Measurements from ENCODE around the gene MAPK11.

- TF ChIP-seq POLR2AphosphoS5 (IDR thresholded peaks at IDR 0.05; ENCODE audit: low read depth, low read length) (no peak), TAF1 (IDR thresholded peaks at IDR 0.05; ENCODE audit: borderline replicate concordance, insufficient read depth, low read length) (no peak), REST (IDR thresholded peaks at IDR 0.05; ENCODE audit: insufficient read depth in 1 of 2, low read depth in 2 of 2, low read length in 2 of 2) (no peak), SIN3A (IDR thresholded peaks at IDR 0.05; ENCODE audit: borderline replicate concordance, insufficient read depth, low read length) (no peak), FOXP2 (optimal IDR thresholded peaks at IDR 0.05; ENCODE audit: borderline replicate concordance, extremely low read depth, extremely low read length, insufficient read depth) (no peak)
Measured at GRCh38 chr22:50255099-50255498, 15.1 kb downstream of the MAPK11 start.

Measured in PFSK-1 (cell line).